MM.1S (cell line): ENCODE results near the gene STK32A.

Experiments used
- DNase-seq: peaks from one replicate; pipeline ENCODE4 v3.0.0-alpha.2; 2015
- H2AFZ ChIP-seq: fragments of 300-600 bp; sonication (generic); 2 replicates; pipeline ENCODE4 v1.6.0; 2016; ENCODE audit warnings: antibody characterized with exemption, low read length
- H3F3A ChIP-seq: fragments of 300-600 bp; sonication (generic); 2 replicates; pipeline ENCODE4 v1.6.1; 2016; ENCODE audit warnings: mild to moderate bottlenecking, antibody characterized with exemption, low read length, moderate library complexity, mixed read lengths; ENCODE audit not compliant: insufficient read depth
- H3K27ac ChIP-seq: fragments of 300-600 bp; sonication (generic); 2 replicates; pipeline ENCODE4 v1.5.1; 2016; ENCODE audit warnings: mild to moderate bottlenecking, low read length
- H3K27me3 ChIP-seq: fragments of 300-600 bp; sonication (generic); replicated peaks from 2 replicates; pipeline ENCODE4 v1.6.0; 2016; ENCODE audit warnings: low read length; ENCODE audit not compliant: insufficient read depth
- H3K36me3 ChIP-seq: fragments of 300-600 bp; sonication (generic); replicated peaks from 2 replicates; pipeline ENCODE4 v1.6.1; 2016; ENCODE audit warnings: mild to moderate bottlenecking, low read length, mixed read lengths; ENCODE audit not compliant: insufficient read depth
- H3K4me1 ChIP-seq: fragments of 300-600 bp; sonication (generic); 2 replicates; pipeline ENCODE4 v1.6.1; 2016; ENCODE audit warnings: low read length, mixed read lengths
- H3K4me2 ChIP-seq: fragments of 300-600 bp; sonication (generic); 2 replicates; pipeline ENCODE4 v1.6.0; 2016; ENCODE audit warnings: low read depth, low read length
- H3K4me3 ChIP-seq: fragments of 300-600 bp; sonication (generic); 2 replicates; pipeline ENCODE4 v1.5.1; 2016; ENCODE audit warnings: low read length, mixed read lengths
- H3K79me2 ChIP-seq: fragments of 300-600 bp; sonication (generic); 2 replicates; pipeline ENCODE4 v1.6.1; 2016; ENCODE audit warnings: mixed run types, low read length, mixed read lengths
- H3K9ac ChIP-seq: fragments of 300-600 bp; sonication (generic); 2 replicates; pipeline ENCODE4 v1.6.1; 2016; ENCODE audit warnings: low read length, mixed read lengths
- H3K9me2 ChIP-seq: fragments of 300-600 bp; sonication (generic); replicated peaks from 2 replicates; pipeline ENCODE4 v1.6.1; 2016; ENCODE audit warnings: mild to moderate bottlenecking, low read length, mixed read lengths; ENCODE audit not compliant: insufficient read depth
- H3K9me3 ChIP-seq: fragments of 300-600 bp; sonication (generic); replicated peaks from 2 replicates; pipeline ENCODE4 v1.6.1; 2016; ENCODE audit warnings: mild to moderate bottlenecking, low read length, mixed read lengths; ENCODE audit not compliant: insufficient read depth
- H4K20me1 ChIP-seq: fragments of 300-600 bp; sonication (generic); 2 replicates; pipeline ENCODE4 v1.6.1; 2016; ENCODE audit warnings: mild to moderate bottlenecking, low read length, moderate library complexity, mixed read lengths; ENCODE audit not compliant: insufficient read depth
- EZH2 ChIP-seq: fragments of 300-600 bp; sonication (generic); optimal IDR thresholded peaks from 2 replicates; pipeline ENCODE3; 2017; ENCODE audit warnings: low read depth, mild to moderate bottlenecking, antibody characterized with exemption, low read length, mixed read lengths
- EZH2phosphoT487 ChIP-seq: fragments of 300-600 bp; sonication (generic); IDR thresholded peaks from 2 replicates; pipeline ENCODE4 v1.6.1; 2018; ENCODE audit warnings: antibody characterized with exemption, low read length
- TF ChIP-seq, protein P1 (sequence below): fragments of 300-600 bp; sonication (generic); IDR thresholded peaks from 2 replicates; pipeline ENCODE4 v1.5.1; 2016; ENCODE audit warnings: antibody characterized with exemption, low read length, mixed read lengths

Gene STK32A

DNA sequence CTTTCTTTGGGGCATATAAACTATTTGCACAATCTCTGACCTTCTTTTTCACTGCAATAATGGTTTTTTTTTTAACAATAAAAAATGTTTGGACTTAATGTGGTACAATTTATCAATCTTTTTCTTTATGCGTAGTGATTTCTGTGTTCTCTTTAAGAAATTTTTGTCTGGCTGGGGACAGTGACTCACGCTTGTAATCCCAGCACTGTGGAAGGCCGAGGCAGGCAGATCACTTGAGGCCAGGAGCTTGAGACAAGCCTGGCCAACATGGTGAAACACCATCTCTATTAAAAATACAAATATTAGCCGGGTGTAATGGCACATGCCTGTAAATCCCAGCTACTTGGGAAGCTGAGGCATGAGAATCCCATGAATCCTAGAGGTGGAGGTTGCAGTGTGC is 72.3 kb downstream of the STK32A start:
- no peaks in the 10 kb centered on the region for H3K9me2 ChIP-seq
- no peaks in the 10 kb centered on the region for H3K9me3 ChIP-seq
- H3F3A ChIP-seq: no peaks in the 10 kb centered on the region
- H2AFZ ChIP-seq: no peak overlapping the region
- H3K27ac ChIP-seq: no peak overlapping the region
- no peaks in the 10 kb centered on the region for H3K36me3 ChIP-seq
- no peaks in the 10 kb centered on the region for H3K27me3 ChIP-seq
- no peak overlapping the region for H3K4me2 ChIP-seq
- no peak overlapping the region for H3K4me3 ChIP-seq
- no peaks in the 10 kb centered on the region for H4K20me1 ChIP-seq
- no peaks in the 10 kb centered on the region for H3K4me1 ChIP-seq
- TF ChIP-seq EZH2phosphoT487 (no peak), EZH2 (no peak)
- TF ChIP-seq, protein P1, sequence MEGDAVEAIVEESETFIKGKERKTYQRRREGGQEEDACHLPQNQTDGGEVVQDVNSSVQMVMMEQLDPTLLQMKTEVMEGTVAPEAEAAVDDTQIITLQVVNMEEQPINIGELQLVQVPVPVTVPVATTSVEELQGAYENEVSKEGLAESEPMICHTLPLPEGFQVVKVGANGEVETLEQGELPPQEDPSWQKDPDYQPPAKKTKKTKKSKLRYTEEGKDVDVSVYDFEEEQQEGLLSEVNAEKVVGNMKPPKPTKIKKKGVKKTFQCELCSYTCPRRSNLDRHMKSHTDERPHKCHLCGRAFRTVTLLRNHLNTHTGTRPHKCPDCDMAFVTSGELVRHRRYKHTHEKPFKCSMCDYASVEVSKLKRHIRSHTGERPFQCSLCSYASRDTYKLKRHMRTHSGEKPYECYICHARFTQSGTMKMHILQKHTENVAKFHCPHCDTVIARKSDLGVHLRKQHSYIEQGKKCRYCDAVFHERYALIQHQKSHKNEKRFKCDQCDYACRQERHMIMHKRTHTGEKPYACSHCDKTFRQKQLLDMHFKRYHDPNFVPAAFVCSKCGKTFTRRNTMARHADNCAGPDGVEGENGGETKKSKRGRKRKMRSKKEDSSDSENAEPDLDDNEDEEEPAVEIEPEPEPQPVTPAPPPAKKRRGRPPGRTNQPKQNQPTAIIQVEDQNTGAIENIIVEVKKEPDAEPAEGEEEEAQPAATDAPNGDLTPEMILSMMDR: no peak
- DNase-seq: no peak
- no peak overlapping the region for H3K9ac ChIP-seq
- no peaks in the 10 kb centered on the region for H3K79me2 ChIP-seq

DNA sequence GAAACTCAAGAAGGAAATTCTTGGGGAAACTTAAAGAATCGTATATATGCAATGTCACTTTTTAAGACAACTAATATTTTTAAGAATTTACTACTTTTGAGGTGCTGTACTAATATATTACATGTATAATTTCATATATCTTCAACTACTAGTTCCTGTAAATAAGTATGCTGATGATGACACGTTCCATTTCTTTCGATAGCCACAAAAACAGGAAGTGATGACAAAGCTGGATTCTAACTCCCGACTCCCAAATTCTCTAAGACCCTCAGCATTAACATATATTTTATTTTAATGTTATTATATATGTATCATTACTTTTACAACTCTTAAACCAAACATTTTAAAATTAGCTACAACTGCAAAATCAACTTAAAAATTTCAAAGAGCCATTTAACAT is 74.8 kb downstream of the STK32A start:
- Histone ChIP-seq H3K27ac (no peak overlapping the region), H2AFZ (no peak overlapping the region), H3K36me3 (no peaks in the 10 kb centered on the region), H3K9me2 (no peaks in the 10 kb centered on the region), H3K79me2 (no peaks in the 10 kb centered on the region), H3K4me1 (no peaks in the 10 kb centered on the region), H3K27me3 (no peaks in the 10 kb centered on the region), H4K20me1 (no peaks in the 10 kb centered on the region), H3K4me3 (no peak overlapping the region), H3K9ac (no peak overlapping the region), H3F3A (no peaks in the 10 kb centered on the region), H3K4me2 (no peak overlapping the region), H3K9me3 (no peaks in the 10 kb centered on the region)
- DNase-seq: no peak
- no peak for TF ChIP-seq EZH2
- TF ChIP-seq EZH2phosphoT487: no peak
- TF ChIP-seq, protein P1: no peak

- H2AFZ ChIP-seq: no peak overlapping the region
Measured at GRCh38 chr5:147310059-147310704, 75.4 kb downstream of the STK32A start.

More at GRCh38 chr5:147310059-147310704, 75.4 kb downstream of the STK32A start:
- no peaks in the 10 kb centered on the region for H3K27me3 ChIP-seq
- no peak overlapping the region for H3K27ac ChIP-seq
- H3K4me2 ChIP-seq: no peak overlapping the region
- TF ChIP-seq EZH2phosphoT487 (no peak), EZH2 (no peak)
- TF ChIP-seq, protein P1: no peak
- H4K20me1 ChIP-seq: no peaks in the 10 kb centered on the region
- H3F3A ChIP-seq: no peaks in the 10 kb centered on the region
- no peaks in the 10 kb centered on the region for H3K36me3 ChIP-seq
- no peak for DNase-seq
- H3K4me1 ChIP-seq: no peaks in the 10 kb centered on the region
- no peaks in the 10 kb centered on the region for H3K9me2 ChIP-seq
- no peaks in the 10 kb centered on the region for H3K9me3 ChIP-seq
- H3K79me2 ChIP-seq: no peaks in the 10 kb centered on the region
- H3K4me3 ChIP-seq: no peak overlapping the region
- no peak overlapping the region for H3K9ac ChIP-seq
